HEK293 (cell line): Measurements from ENCODE around the gene GBP7.

ENCODE experiments used
- CTCF ChIP-seq: fragments of 450-650 bp; formaldehyde crosslinking; IDR thresholded peaks from 2 replicates; pipeline ENCODE4 v1.5.1; 2016; ENCODE audit warnings: missing biosample characterization, missing genetic modification characterization
- GLI4 ChIP-seq: fragments of 450-650 bp; formaldehyde crosslinking; IDR thresholded peaks from 2 replicates; pipeline ENCODE4 v1.5.1; 2016; ENCODE audit warnings: missing biosample characterization, missing genetic modification characterization
- INSM2 ChIP-seq: fragments of 450-650 bp; formaldehyde crosslinking; IDR thresholded peaks from 2 replicates; pipeline ENCODE4 v1.5.1; 2016; ENCODE audit warnings: missing biosample characterization, missing genetic modification characterization
- KLF1 ChIP-seq: fragments of 450-650 bp; formaldehyde crosslinking; IDR thresholded peaks from 2 replicates; pipeline ENCODE4 v1.5.1; 2016; ENCODE audit warnings: missing biosample characterization, missing genetic modification characterization
- MZF1 ChIP-seq: fragments of 450-650 bp; formaldehyde crosslinking; IDR thresholded peaks from 2 replicates; pipeline ENCODE4 v1.5.1; 2017; ENCODE audit warnings: missing biosample characterization, missing genetic modification characterization, borderline replicate concordance
- TSHZ1 ChIP-seq: fragments of 450-650 bp; formaldehyde crosslinking; IDR thresholded peaks from 2 replicates; pipeline ENCODE4 v1.5.1; 2016; ENCODE audit warnings: missing biosample characterization, missing genetic modification characterization, borderline replicate concordance
- ZNF10 ChIP-seq: fragments of 450-650 bp; formaldehyde crosslinking; IDR thresholded peaks from 2 replicates; pipeline ENCODE4 v1.5.1; 2017; ENCODE audit warnings: missing biosample characterization, missing genetic modification characterization
- ZNF174 ChIP-seq: fragments of 450-650 bp; formaldehyde crosslinking; IDR thresholded peaks from 2 replicates; pipeline ENCODE4 v1.5.0; 2017; ENCODE audit warnings: missing biosample characterization, mild to moderate bottlenecking, missing genetic modification characterization
- ZNF354C ChIP-seq: fragments of 450-650 bp; formaldehyde crosslinking; IDR thresholded peaks from 2 replicates; pipeline ENCODE4 v1.5.1; 2016; ENCODE audit warnings: missing biosample characterization, missing genetic modification characterization, low read depth, borderline replicate concordance
- ZNF501 ChIP-seq: fragments of 450-650 bp; formaldehyde crosslinking; IDR thresholded peaks from 2 replicates; pipeline ENCODE4 v1.5.1; 2016; ENCODE audit warnings: missing biosample characterization, missing genetic modification characterization
- ZNF530 ChIP-seq: fragments of 450-650 bp; formaldehyde crosslinking; IDR thresholded peaks from 2 replicates; pipeline ENCODE4 v1.5.1; 2016; ENCODE audit warnings: low read depth, missing biosample characterization, missing genetic modification characterization
- ZNF549 ChIP-seq: fragments of 450-650 bp; IDR thresholded peaks from 2 replicates; pipeline ENCODE4 v1.5.1; 2018; ENCODE audit warnings: missing biosample characterization, missing genetic modification characterization, mild to moderate bottlenecking, inconsistent platforms, moderate library complexity
- ZNF768 ChIP-seq: fragments of 450-650 bp; formaldehyde crosslinking; IDR thresholded peaks from 2 replicates; pipeline ENCODE4 v1.5.1; 2018; ENCODE audit warnings: missing biosample characterization, mild to moderate bottlenecking, missing genetic modification characterization

- no peak for TF ChIP-seq CTCF (tag by site-specific recombination)
- no peak for TF ChIP-seq ZNF10 (tag by site-specific recombination)
- TF ChIP-seq GLI4: no peak
- no peak for TF ChIP-seq ZNF549 (tag by site-specific recombination)
- no peak for TF ChIP-seq INSM2 (tag by site-specific recombination)
- TF ChIP-seq ZNF530: no peak
- TF ChIP-seq ZNF354C (tag by site-specific recombination): no peak
- TF ChIP-seq MZF1 (tag by site-specific recombination): no peak
- no peak for TF ChIP-seq TSHZ1 (tag by site-specific recombination)
- no peak for TF ChIP-seq KLF1 (tag by site-specific recombination)
- no peak for TF ChIP-seq ZNF501
- no peak for TF ChIP-seq ZNF174
- TF ChIP-seq ZNF768 (tag by site-specific recombination): no peak
Observed at GRCh38 chr1:89112871-89113613, 62.8 kb downstream of the GBP7 start.
